Femur (tissue), 1 donor: Measurements from ENCODE around the gene LRRC1.
"Not testable (repeated sequence)": the region's sequence is repeated elsewhere in the genome, so short reads cannot be mapped to it uniquely, and the experiment has no call there.

ENCODE experiments used
- DNase-seq: peaks from one replicate; pipeline ENCODE4 v3.0.0-alpha.2; 2017

Gene LRRC1

DNA sequence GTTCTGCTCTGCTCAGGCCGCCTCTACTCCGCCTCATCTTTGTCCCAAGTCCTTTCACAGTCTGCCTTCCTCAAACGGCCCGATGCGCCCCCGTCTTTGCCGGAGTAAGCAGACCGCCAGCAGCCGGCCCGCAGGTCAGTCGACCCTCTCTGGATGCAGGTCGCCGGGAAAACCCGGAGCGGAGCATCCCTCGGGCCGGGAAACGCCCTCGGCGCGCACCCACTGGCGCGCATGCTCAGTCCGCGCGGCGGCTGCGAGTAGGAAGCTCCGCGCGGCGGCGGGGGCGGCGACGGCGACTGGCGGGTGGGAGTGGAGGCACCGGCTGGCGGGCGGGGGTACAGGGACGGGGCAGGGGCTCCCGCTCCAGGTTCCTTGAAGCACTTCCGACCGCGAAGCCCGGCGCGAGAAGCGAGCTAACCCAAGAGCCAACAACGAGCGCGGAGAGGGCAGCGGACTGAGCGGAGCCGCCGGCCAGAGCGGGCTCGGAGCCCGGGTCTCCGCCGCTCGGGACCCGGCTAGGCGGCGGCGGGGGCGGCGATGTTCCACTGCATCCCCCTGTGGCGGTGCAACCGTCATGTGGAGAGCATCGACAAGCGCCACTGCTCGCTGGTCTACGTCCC is at the start of gene LRRC1:
Gene LRRC1 (plus strand): TSS at position 286 of the 620 bp plus-strand sequence. CDS start 252 bp downstream, at position 538.
- DNase-seq, result peak; percentile 97

DNA sequence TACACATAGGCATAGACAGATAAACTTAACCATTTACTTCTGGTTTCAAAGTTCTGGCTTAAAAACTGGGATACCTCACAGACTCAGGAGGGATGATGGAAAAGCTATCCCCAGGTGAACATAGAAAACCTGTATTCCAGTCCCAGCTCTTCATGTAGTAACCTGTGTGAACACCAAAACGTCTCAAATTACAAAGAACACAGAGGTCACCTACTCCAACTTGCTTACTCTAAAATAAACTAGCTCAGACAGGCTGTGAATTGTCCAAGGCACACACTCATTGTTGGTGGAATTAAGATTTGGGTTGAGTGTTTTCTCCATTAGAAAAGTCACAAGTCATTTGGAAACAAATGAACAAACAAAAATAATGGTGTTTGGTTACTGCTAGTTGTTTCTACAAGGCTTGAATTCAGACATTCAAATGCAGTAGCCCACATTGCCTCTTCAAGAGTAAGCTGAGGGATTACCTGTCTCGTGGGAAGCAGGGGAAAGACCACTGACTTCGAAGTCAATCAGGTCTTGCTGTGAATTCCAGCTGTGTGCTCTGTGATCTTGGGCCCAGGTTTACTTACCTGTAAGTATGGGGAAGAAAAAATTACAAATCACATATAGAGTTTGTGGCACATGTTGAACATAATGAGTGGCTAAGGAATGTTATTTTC is 48.2 kb upstream of the LRRC1 start:
- DNase-seq, result no peak

DNA sequence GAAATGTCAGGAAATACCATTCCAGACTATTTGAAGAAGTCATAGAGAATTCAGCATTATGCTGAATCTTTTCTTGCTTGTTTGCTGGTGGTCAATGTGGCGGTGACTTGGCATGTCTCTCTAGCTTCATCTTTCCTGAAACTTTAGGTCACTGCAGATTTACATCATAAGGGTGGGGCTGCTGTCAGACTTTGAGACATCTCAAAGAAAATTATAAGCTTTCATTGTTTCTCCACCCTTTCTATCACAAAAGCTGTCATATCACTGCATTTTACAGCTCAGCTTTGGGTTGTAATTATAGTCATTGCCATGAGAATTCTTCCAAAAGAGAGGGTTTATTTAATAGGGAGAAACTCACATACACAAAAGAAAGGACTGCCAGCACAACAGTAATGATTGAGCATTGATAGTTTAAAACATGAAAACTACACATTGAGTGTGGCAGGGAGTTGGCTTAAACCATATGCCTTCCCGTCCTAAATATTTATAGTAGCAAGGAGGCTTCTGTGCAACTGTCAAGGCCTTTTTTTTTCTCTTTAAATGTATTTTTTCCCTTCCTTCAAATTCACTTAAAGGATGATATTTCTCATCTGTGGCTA is 44.7 kb upstream of the LRRC1 start:
- no peak for DNase-seq

DNA sequence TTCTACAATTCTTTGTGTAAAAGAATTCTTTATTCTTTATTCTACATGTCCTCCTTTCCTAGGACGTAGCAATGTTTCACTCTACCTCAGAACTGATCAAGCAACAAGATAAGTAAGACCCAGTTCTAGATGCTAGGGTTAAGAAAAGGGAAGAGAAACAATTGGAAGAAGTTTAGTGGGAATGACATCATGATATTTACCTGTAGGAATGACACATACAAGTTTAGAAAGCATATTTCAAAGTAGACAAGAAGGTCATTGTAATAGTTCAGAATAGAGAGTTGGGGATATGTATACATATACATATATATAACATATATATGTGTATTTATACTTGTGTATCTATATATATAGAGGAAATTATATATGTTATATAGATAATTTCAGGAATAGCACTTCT is 43.4 kb upstream of the LRRC1 start:
- no peak for DNase-seq

DNA sequence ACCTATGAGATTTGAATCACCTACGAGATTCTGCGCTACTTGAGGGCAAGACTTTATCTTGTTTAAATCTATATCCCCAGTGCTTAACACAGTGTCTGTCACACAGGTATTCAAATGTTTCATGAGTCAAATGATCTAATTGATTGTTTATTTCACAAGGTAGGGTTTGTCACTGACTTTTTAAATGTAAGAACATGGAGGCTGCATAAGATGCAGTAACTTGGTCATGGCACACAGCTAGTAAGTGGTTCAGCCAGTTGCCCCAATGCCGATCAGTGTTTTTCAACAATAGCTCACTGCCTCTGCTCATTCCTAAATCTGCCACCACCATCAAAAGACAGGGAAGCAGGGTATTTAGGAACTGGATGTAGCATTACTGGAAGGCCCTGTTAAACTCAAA is 42.4 kb upstream of the LRRC1 start:
- DNase-seq, result no peak

DNA sequence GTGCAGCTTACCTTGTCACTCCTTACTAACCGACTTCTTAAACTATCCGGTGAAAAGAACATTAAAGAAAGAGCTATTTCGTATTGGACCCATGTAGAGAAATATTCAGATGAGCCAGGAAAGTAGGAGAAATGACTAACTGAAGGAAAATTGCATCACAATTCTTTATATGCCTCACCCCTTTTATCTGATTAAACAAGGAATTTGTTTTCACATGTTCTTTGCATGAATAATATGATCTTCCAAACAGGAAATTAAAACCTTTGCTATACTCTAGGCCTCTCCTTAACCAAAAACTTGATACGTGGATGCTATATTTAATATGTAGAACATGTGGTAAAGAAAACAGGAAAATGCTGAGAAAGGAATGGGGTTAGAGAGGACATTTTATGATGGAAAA is 41.9 kb upstream of the LRRC1 start:
- DNase-seq, result no peak

DNA sequence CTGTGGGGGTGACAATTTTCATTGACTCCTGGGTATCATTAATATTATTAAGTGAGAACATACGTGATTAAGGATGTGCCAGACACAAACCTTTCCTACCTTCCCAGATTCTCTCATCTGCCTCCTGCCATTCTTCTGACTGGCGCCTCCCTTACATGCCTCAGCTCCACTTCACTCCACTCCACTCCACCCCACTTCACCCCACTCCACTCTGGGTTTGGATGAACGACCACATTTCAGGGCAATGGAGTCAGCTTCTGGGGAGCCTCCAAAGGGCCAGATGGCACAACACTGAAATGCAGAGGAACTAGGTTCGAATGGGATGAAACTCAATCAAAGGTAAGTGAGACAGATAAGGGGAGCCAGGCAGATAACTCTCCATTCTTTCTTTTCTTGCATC is 40.5 kb upstream of the LRRC1 start:
- no peak for DNase-seq

DNA sequence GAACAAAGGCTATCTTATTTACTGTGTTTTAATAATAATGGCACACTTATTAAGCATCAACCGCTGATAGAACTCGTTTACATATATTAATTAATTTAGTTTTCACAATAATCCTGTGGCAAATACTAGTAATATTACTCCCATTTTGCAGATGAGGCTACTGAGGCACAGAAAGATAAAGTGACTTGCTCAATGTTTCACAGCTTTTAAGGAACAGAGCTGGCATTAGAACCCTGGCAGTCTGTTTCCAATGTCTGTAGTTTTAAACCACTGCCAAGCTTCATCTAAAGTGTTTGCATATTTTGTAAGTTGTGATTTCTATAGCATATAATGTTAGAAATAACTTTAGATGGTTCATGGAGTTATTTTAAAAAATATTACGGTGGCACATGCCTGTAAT is 38.4 kb upstream of the LRRC1 start:
- no peak for DNase-seq

DNA sequence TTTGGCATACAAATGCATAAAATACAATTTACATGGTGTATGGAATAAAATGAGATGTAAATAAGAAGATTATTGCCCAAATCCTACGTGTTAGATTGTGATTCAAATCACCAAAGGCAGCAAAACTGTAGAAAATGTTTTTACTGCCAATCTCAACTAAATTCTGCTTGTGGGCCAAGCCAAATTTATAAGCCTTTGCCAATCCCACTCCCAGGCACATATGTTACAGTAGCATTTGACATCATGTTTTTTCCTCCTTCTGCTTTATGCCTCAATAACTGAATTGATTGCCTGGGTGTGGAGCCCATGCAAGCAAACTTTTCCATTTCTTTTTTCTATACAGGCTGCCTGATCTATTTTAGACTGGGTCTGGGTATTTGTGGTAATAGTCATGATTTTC is 36.3 kb upstream of the LRRC1 start:
- no peak for DNase-seq

DNA sequence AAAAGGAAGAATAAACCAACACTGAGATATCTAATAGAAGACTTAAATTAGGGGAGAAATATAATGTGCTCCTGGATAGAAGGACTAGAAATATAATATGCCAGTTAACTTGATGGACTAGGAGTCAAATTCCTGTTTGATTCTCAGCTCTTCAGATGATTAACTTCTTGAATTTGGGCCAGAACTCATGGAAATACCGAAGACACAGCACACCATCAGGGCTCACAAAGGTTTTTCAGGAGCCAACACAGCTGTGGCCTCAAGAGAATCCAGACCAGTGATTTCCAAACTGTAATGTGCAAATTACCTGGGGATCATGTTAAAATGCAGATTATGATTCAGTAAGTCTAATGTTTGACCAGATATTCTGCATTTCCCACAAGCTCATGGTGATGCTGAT is 33.8 kb upstream of the LRRC1 start:
- DNase-seq, result no peak

DNA sequence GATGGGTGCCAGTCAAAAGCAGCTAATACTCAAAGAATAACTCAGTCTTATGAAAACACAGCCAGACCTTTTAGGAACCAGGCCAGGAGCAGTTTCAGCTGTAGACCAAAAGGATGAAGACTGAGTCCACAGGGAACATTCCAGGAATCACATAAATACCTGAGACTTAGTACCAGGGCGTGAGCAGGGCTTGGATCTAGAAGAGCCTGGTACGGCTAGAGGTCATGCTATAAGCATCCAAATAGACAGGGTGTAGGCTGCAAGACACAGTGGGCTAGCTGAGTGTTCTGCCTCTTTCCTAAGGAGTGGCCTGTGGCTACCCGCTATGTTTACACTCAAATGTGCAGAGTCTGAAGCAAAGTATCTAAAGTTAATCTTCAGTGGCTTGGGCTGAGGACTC is 29.5 kb upstream of the LRRC1 start:
- DNase-seq, result no peak

DNA sequence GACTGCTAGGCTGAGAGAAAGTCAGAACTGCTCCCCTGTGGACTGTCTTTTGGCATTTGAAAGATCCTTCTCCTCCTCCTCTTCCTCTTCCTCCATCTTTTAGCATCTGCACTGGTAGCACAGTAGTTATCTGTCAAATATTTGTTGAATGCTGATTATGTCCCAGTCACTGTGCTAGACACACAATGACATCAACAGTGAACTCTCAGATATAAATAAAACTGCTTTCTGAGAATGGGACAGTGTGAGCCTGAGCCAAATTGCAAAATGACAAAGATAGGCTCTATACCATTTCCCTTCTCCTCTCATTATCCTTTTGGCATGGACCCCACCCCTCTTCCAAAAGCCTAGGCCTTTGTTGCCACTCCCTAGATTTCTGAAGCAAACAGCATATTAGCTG is 27.9 kb upstream of the LRRC1 start:
- DNase-seq, result no peak

DNA sequence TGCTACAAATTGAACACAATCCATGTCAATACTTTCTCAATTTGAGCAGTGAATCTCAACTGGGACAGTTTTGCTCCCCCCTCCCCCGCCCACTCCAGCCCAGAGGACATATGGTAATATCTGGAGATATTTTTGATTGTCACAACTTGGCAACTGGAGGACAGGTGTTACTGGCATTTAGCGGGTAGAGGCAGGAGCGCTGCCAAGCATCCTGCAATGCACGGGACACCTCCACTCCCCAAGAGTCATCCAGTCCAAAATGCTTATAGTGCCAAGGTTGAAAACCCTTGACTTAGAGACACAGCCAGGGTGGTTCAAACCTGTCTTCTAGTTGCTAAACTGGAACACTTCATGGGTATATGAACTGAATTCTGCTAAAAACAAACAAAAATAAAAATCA is 26.9 kb upstream of the LRRC1 start:
- DNase-seq, result no peak

DNA sequence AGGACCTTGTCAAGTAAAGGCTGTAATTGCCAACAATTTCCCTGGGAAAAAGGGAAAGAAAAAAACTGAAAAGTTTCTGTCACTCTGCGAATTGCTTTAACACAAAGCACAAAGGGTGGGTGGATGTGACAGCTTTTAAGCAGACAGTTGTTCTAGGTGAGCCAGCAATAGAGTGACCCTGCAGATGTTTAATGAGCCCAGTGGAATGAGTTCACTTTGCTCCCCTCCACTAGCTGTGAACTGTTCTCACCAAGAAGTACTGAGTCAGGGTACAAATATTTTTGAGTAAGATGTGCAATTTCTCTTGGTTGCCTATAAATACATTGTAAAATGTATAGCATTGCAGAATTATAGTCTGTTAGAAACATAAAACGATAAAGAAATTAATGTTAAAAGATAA is 26.2 kb upstream of the LRRC1 start:
- no peak for DNase-seq

DNA sequence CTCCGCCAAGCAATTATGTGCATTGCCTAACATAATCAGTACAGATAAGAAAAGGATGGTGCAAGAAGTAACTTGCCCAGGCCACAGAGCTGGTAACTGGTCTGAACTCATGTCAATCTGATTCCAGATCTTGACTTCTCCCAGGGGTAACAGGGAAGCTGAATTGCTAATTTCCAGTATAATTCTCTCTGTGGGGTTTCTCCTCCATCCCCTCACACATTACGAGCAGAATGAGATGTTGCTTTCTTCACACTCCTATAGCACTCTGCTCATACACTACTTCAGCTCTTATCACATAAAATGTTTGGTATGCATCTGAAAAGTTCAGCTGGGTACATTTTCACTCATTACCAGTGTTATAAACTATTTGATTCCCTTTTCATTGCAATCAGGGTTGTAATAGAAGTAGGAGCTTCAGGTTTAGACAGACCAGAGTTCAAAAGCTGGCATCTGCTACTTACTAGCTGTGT is 24.0 kb upstream of the LRRC1 start:
- DNase-seq, result no peak

DNA sequence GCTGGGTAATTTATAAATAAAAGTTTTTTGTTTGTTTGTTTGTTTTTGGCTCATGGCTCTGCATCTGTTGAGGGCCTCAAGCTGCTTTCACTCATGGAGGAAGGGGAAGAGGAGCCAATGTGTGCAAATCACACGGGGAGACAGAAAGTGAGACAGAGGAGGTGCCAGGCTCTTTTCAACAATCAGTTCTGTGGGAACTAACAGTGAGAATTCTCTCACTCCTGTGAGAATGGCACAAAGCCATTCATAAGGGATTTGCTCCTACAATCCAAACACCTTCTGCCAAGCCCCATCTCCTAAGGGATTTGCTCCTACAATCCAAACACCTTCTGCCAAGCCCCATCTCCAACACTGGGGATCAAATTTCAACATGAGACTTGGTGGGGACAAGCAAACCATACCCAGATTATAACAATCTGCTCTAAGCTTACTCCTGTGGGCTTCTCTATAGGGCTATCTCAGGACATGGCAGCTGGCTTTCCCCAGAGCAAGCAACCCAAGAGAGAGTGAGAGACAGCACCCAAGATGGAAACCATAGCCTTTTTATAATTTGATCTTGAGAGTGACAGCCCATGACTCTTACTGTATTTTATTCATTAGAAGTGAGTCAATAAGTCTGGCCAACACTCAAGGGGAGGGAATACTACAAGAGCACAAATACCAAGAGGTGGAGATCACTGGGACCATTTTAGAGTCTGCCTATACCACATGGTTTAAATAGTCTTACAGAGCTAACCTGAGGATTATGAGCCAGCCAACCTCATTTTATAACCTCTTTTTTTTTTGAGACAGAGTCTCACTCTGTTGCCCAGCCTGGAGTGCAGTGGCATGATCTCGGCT is 22.8 kb upstream of the LRRC1 start:
- no peak for DNase-seq

DNA sequence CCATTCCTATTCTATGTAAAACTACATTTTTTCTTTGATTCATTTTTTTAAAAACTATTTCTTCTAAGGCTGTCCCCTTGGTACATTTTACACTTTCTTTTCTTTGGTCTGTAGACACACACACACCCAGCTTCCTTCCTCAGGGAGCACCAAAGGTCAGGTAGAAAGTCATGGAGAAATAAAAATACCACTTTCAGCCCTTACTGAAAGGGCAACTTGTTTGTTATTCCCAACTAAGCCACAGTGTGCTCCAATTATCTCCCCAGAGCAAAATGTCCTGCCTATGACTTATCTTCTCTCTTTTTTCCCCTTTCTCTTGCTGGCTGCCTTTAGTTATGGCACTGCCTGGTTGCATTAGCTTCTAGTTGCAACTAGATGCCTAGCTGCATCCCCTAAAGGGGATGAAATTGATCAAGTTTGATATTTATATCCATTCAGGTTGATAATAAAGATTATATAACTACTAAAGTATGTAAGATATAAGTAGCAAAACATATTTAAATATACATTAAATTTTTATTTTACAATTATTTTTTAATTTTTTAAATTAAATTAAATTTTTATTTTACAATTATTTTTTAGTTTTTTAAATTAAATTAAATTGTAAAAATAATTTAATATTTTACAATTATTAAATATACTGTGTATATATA is 21.6 kb upstream of the LRRC1 start:
- no peak for DNase-seq

DNA sequence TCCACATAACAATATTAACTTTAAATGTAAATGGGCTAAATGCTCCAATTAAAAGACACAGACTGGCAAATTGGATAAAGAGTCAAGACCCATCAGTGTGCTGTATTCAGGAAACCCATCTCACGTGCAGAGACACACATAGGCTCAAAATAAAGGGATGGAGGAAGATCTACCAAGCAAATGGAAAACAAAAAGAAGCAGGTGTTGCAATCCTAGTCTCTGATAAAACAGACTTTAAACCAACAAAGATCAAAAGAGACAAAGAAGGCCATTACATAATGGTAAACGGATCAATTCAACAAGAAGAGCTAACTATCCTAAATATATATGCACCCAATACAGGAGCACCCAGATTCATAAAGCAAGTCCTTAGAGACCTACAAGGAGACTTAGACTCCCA is 18.7 kb upstream of the LRRC1 start:
- DNase-seq, result not testable (repeated sequence)

DNA sequence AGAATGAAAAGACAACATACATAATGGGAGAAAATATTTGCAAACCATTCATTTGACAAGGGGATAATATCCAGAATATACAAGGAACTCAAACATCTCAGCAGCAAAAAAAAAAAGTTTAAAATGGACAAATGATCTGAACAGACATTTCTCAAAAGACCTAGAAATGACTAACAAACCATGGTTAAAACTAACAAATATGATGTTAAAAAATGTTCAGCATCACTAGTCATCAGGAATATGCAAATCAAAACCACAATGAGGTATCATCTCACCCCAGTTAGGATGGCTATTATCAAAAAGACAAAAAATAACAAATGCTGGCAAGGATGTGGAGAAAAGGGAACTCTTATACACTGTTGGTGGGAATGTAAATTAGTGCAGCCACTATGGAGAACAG is 9.8 kb upstream of the LRRC1 start:
- not testable (repeated sequence) for DNase-seq

DNA sequence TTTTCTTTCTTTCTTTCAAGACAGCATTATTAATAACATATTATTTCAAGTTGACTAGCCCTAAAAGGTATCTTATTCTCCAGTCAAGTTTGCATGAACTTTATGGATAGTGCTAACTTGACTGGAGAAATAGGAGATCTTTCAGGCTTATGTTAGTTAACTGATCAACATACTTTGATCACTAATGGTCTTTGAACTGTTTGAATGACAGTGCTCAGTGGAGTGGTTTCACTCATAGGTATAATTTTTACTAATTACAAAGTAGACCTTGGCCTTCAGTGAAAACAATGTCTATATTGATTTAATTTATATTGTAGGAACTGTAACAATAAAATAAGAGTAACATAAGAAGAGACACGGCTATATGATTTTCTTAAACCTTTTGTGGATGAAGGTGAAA is 8.0 kb upstream of the LRRC1 start:
- no peak for DNase-seq

DNA sequence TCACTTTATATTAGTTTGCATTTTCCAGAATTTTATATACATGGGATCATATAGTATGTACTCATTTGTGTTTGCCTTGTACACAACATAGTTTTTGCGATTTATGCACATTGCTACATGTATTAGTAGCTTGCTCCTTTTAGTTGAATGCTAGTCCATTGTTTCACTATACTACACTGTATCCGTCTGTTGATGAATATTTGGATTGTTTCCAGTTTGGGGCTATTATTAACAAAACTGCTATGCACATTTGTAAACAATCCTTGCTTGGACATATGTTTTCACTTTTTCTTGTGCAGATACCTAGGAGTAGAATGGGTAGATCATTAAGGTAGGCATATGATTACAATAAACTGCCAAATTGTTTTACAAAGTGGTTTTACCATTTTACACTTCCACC is 3.9 kb upstream of the LRRC1 start:
- DNase-seq, result no peak

DNA sequence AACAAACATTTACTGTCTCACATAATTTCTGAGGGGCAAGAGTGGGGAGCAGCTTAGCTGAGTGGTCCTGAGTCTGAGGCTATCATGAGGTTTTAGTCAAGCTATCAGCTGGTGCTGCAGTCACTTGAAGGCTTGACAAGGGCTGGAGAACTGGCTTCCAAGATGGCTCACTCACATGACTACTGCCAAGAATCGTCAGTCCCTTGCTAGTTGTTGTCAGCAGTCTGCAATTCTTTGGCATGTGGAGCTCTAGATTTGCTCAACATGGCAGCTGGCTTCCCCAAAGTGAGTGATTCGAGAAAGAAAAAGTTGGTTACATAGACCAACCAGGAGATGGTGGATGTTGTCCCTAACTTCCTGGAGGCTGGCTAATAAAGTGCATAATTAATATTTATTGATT is 2.8 kb upstream of the LRRC1 start:
- DNase-seq, result no peak

DNA sequence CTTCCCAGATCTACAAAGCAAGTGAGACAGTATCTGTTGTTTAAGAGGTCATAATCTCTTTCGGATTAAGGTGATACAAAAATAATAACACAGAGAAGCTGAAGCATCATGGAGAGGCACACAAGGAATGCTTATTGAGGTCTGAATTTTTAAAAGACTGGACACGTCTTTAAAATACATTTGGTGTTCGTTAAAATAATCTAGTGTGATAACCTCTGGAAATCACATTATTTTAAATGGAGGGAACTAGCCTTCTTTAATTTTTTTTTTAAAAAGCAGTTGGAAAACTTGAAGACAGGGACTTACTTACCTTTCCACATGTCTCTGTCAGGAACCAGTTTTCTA is 1.9 kb upstream of the LRRC1 start:
- no peak for DNase-seq
